IPS-15b (cell line): ENCODE results near the gene TIMM10B.

Experiments
- H3K27me3 ChIP-seq: one replicate; pipeline ENCODE4 v1.6.1; 2013; ENCODE audit warnings: low read length; ENCODE audit not compliant: control insufficient read depth, insufficient read depth
- H3K36me3 ChIP-seq: one replicate; pipeline ENCODE4 v1.6.1; 2013; ENCODE audit warnings: low read length; ENCODE audit not compliant: control insufficient read depth, insufficient read depth
- H3K4me1 ChIP-seq: one replicate; pipeline ENCODE4 v1.6.1; 2013; ENCODE audit warnings: mild to moderate bottlenecking, low read length; ENCODE audit not compliant: control insufficient read depth, insufficient read depth
- H3K4me3 ChIP-seq: one replicate; pipeline ENCODE4 v1.5.1; 2013; ENCODE audit warnings: low read depth, low read length
- H3K9ac ChIP-seq: one replicate; pipeline ENCODE4 v1.6.1; 2013; ENCODE audit warnings: low read depth, mild to moderate bottlenecking, low read length
- H3K9me3 ChIP-seq: one replicate; pipeline ENCODE4 v1.6.1; 2013; ENCODE audit warnings: mild to moderate bottlenecking, low read length; ENCODE audit not compliant: control insufficient read depth, insufficient read depth

TIMM10B gene, protein sequence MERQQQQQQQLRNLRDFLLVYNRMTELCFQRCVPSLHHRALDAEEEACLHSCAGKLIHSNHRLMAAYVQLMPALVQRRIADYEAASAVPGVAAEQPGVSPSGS

DNA sequence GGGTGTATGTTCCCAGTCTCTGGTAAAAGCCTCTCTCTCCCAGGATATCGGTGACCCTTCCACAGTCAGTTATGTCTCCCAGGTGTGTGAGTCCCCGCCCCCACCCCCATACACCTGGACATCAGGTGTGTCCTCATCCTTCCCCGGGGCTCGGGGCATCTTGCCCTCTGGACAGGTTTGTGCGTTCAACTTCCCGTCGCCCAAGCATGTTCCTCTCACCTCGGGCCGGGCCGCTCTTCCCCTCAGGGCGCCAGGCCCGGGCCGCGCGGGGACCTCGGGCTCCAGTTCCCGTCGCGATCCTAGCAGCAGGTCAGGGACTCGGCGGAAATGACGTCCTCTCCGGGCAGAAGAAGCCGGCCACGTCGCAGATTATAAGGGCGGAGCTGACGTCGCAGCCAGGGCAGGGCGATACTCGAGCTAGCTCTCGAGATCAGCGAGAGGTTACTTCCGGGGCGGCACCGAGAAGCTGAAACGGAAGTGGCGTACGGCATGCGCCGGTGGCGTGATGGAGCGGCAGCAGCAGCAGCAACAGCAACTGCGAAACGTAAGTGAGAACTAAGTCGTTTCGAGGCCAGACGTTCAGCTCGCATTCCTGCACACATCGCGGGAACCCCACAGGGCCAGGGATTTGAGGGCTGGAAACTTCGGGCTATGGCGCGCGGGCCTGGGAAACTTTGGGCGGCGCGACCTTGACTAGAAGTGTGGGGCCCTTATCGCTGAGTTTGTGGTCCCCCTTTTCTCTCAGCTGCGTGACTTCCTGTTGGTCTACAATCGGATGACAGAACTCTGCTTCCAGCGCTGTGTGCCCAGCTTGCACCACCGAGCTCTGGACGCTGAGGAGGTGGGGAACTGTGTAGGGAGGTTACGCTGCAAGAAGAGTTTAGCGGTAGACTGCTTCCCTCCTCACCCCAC is at the start of gene TIMM10B, which contains the start of gene ARFIP2:
Gene TIMM10B, plus strand, starts transcription at position 490 of the 912 bp plus-strand sequence. Its CDS starts 16 bp downstream, at position 506.
Gene ARFIP2, minus strand, starts transcription at position 320 of the 912 bp plus-strand sequence. CDS start 910 bp downstream, outside the sequence.
- H3K4me3 ChIP-seq = peak within 1 kb of the TSS; percentile 98
- H3K9me3 ChIP-seq = no peaks in the 10 kb centered on the region
- peak within 1 kb of the TSS; percentile 97 for H3K9ac ChIP-seq
- peaks cover 5% of the 10 kb centered on the region for H3K4me1 ChIP-seq
- peaks cover 40% of the 10 kb centered on the region for H3K36me3 ChIP-seq
- no peaks in the 10 kb centered on the region for H3K27me3 ChIP-seq

DNA sequence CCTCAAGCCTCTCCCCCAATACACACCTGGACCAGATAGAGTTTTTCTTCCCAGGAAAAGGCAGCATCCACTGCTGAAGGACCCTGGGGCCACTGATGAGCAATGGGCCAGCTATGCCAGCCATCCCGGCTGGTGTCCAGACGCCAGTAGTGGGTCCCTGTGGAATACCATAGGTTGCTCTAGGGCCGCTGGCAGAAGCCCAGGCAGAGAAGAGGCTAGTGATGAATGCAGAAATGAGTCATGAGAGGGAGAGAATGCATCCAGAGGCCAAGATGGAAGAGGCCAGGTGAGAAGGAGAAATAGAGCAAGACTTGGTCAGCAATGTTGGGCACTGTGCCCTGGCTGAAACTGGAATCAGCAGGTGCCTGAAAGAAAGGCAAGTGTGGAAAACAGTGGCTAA is 49.4 kb upstream of the TIMM10B start:
- no peak overlapping the region for H3K9ac ChIP-seq
- H3K9me3 ChIP-seq = no peaks in the 10 kb centered on the region
- no peaks in the 10 kb centered on the region for H3K27me3 ChIP-seq
- no peaks in the 10 kb centered on the region for H3K36me3 ChIP-seq
- H3K4me1 ChIP-seq = no peaks in the 10 kb centered on the region
- H3K4me3 ChIP-seq = no peak overlapping the region

DNA sequence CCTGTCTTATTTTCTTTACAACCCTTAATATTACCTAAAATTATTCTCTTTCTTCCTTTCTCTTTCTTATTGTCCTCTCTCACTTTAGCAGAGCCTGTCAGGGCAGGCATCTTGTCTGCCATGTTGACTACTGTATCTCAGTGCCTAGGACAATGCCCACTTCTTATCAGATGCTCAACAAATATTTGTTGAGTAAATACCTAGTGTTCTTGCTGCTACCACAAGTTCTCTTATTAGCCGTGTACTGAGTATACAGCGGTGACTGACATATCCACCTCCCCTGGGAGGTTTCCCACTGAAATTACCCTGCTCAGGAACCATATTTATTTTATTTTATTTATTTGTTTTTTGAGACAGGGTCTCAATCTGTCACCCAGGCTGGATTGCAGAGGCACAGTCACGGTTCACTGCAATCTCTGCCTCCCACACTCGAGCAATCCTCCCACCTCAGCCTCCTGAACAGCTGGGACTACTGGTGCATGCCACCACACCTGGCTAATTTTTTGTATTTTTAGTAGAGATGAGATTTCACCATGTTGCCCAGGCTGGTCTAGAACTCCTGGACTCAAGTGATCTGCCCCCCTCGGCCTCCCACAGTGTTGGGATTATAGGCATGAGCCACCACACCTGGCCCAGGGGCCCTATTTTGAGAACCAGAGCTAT is 47.2 kb upstream of the TIMM10B start:
- H3K9me3 ChIP-seq = no peaks in the 10 kb centered on the region

DNA sequence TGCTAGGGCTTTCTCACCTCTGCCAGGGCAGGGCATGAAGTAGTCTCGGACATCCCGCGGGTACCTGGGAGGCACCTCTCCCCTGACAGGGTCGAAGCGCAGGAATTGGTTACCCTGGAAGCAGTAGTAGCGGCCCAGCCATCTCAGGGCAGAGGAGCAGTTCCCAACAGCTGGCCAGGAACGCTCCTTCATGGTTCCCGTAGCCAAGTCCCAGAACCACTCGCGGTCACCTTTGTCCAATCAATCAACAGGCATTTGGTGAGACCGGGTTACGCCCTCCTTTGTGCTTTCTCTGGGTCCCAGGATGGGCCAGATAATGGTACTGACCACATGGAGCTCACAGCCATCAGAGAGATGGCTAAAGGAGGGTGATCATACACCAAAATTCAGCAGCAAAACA is 43.9 kb upstream of the TIMM10B start:
- no peaks in the 10 kb centered on the region for H3K36me3 ChIP-seq
- no peaks in the 10 kb centered on the region for H3K9me3 ChIP-seq
- no peak overlapping the region for H3K9ac ChIP-seq
- H3K27me3 ChIP-seq = no peaks in the 10 kb centered on the region
- no peak overlapping the region for H3K4me3 ChIP-seq
- peaks cover 2% of the 10 kb centered on the region for H3K4me1 ChIP-seq

More for the DNA sequence above, 47.2 kb upstream of the TIMM10B start:
- no peaks in the 10 kb centered on the region for H3K27me3 ChIP-seq
- H3K4me3 ChIP-seq = no peak overlapping the region
- H3K9ac ChIP-seq = no peak overlapping the region
- no peaks in the 10 kb centered on the region for H3K36me3 ChIP-seq
- H3K4me1 ChIP-seq = peaks cover under 1% of the 10 kb centered on the region

DNA sequence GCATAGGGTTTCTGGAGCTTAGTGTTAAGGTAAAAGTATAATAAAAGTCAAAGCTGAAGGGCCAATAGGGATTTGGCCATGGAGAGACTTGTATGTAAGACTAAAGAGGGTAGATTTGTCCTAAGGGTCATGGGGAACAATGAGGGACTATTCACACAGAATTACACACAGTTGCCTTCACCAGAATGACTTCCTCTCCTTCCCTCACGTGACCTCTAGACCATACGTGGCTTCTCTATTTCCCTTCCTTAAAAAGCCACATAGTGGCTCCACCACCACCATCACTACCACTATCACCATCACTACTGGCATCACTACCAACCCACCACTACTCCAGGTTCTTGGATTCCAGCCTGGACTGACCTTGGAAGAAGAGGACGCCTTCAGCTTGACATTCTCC is 43.3 kb upstream of the TIMM10B start:
- Histone ChIP-seq H3K9me3 (no peaks in the 10 kb centered on the region), H3K36me3 (no peaks in the 10 kb centered on the region), H3K4me1 (peaks cover 2% of the 10 kb centered on the region), H3K27me3 (no peaks in the 10 kb centered on the region), H3K4me3 (no peak overlapping the region), H3K9ac (no peak overlapping the region)

DNA sequence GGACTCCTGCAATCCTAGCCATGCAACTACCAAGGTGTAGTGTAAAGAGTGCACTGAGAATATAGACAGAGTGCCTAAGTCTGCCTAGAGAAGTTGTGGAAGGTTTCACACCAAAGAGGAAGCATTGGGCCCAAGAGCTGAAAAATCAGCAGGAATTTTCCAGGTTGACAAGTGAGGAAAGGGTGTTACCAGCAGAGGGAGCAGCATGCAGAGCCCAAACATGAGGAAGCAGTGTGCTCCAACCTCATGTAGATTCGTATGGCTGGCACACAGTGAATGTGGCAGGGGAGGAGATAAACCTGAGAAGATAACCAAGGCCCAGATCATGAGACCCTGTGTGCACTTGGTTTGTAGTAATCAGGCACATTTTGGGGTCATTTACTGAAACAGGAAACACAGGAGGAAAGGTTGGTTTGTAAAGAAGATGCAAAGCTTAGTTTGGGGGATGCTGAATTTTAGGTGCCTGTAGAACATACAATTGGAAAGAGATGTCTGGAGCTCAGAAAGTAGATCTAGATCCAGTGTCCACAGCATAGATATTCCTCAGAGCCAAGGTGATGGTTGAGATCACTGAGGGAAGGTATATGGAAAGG is 42.2 kb upstream of the TIMM10B start:
- Histone ChIP-seq H3K4me1 (peaks cover 2% of the 10 kb centered on the region), H3K27me3 (no peaks in the 10 kb centered on the region), H3K9me3 (no peaks in the 10 kb centered on the region), H3K36me3 (no peaks in the 10 kb centered on the region), H3K9ac (no peak overlapping the region), H3K4me3 (no peak overlapping the region)

DNA sequence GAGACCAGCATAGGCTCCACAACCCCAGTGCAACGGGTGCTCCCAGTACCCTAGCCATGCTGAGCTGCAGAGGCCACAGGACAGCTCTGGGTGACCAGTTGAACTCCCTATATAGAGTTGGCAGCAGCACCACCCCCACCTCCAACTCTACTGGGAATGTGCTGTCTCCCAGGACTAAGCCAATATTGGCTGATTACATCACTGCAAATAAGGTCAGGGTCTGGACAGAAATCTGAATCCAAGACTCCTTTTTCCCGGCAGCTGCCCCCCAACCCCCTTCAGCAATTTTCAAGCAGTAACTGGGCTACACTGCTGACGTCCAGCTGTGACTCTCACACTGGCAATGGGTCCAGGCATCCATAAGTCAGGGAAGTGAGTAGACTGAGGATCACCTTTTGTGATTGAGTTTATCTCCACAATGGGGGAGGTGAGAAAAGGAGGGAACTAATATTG is 40.4 kb upstream of the TIMM10B start, which contains the start of gene HPX:
Gene HPX, minus strand, starts transcription at position 82 of the 453 bp plus-strand sequence. Its CDS starts 24 bp downstream, at position 58.
- Histone ChIP-seq H3K9ac (no peak within 1 kb of the TSS), H3K9me3 (no peaks in the 10 kb centered on the region), H3K4me3 (no peak within 1 kb of the TSS), H3K36me3 (no peaks in the 10 kb centered on the region), H3K27me3 (no peaks in the 10 kb centered on the region), H3K4me1 (peaks cover 2% of the 10 kb centered on the region)

DNA sequence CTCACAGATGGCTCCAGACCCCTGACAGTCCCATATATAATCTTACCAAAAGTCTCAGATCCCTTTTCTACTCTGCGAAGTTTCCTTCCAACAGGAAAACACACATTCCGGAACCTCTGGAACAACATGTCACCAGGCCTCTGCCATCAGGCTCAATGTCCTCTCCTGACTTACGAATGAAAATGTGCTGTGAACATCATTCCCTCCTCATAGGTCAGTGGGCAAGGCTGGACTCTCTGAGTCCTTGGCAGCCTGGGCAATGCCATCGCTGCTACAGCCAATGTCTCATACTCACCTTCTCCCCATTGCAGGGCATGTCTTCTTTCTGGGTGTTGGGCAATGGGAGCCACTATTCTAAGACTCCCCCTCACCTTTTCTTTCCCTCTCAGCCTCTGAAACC is 38.9 kb upstream of the TIMM10B start:
- peaks cover 2% of the 10 kb centered on the region for H3K4me1 ChIP-seq
- H3K27me3 ChIP-seq = no peaks in the 10 kb centered on the region
- H3K9ac ChIP-seq = no peak overlapping the region
- no peaks in the 10 kb centered on the region for H3K36me3 ChIP-seq
- no peaks in the 10 kb centered on the region for H3K9me3 ChIP-seq
- no peak overlapping the region for H3K4me3 ChIP-seq

DNA sequence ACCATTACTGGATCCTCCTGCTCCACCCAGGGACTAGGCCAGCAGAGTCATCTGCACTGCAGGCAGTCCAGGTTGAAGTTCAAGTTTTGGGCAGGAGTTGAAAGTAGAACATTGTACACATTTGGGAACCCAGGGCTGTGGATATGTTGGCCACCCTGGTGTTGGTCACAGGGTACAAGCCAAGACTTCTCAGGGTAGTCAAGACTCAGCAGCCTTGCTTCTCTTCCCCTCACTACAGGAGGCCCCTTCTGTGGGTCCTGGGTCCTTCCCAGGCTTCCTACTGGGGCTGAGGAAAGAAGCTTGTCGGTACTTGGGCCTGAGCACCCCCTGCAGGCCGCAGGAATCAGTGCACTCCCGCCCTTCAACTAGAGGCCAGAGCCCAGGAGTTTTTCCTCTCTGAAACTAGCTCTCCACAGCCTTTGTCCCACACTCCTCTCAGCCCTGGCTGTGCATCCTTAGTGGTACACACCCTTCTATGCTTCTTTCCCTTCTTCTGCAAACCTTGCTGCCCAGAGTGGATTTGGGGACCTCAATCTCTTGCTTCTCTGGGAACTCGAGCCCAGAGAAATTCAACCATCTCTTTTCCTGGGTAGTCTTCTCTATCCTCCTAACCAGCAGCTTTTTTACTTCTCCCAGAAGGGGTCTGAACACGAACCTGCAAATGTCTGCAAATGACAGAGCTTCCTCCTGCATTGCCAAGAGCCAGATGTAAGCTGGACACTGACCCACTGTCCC is 37.9 kb upstream of the TIMM10B start:
- Histone ChIP-seq H3K9ac (no peak overlapping the region), H3K36me3 (no peaks in the 10 kb centered on the region), H3K9me3 (no peaks in the 10 kb centered on the region), H3K4me1 (peaks cover 2% of the 10 kb centered on the region), H3K27me3 (no peaks in the 10 kb centered on the region), H3K4me3 (no peak overlapping the region)

DNA sequence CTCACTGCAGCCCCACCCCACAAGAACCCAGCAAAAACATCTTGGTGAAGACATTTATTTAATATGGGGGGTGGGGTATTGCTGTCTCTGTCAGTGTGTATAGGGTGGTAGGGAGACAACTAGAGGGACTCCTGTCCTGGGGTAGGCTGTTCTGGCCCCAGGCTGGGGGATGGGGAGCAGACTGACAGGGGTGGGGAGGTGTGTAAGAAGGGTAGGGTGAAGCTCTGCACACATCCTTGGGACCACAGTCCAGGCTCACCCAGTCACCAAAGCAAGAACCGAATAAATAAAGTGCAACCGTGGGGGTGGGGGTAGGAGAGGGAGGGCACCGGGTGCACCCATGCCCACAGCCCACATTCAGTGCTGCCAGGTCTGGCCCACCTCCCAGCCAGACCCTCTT is 32.7 kb upstream of the TIMM10B start:
- no peaks in the 10 kb centered on the region for H3K9me3 ChIP-seq
- no peaks in the 10 kb centered on the region for H3K4me1 ChIP-seq
- peaks cover 11% of the 10 kb centered on the region for H3K36me3 ChIP-seq
- H3K4me3 ChIP-seq = no peak overlapping the region
- no peak overlapping the region for H3K9ac ChIP-seq
- no peaks in the 10 kb centered on the region for H3K27me3 ChIP-seq

DNA sequence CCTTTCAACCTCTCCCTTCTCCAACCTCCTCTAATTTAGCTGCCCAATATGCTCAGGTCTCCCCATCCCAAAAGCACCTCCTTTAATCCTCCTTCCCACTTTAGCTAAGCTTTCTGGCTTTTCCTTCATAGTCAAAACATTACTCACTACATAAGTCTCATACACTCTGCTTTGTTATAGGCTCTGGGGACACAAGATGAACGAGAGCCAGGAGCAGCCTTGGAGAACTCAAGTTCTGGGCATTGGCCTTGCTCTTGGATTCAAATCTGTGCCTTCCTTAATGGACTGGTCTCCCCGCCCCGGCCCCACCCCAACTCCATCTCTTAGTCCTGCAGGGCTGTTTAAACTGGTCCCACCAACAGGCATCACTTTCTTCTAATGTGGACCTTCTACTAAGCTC is 29.1 kb upstream of the TIMM10B start:
- Histone ChIP-seq H3K4me3 (no peak overlapping the region), H3K9me3 (no peaks in the 10 kb centered on the region), H3K4me1 (no peaks in the 10 kb centered on the region), H3K36me3 (peaks cover 29% of the 10 kb centered on the region), H3K9ac (no peak overlapping the region), H3K27me3 (no peaks in the 10 kb centered on the region)
